Tibial nerve (tissue), 4 donors: ENCODE results near the gene GABPB2. TPM values are rescaled to one million over a fixed set of nuclear protein-coding genes. Genes with fewer than 3 reads are reported as not detected.
A peak's percentile ranks its signal among the peaks of the same experiment; 100 is the strongest.

Experiments
- DNase-seq, 2 donors: peaks; one replicate each; pipeline ENCODE4 v3.0.0-alpha.2; 2019; ENCODE audit warnings: low spot score in 2 of 2
- H3K27ac ChIP-seq, 4 donors: fragments of 200-600 bp; sonication (generic) in 3 of 4; one replicate each; pipeline ENCODE4 v1.5.1; 2017 to 2019; ENCODE audit warnings: mild to moderate bottlenecking in 1 of 4
- H3K27me3 ChIP-seq, 2 donors: fragments of 200-600 bp; sonication (generic) in 1 of 2; one replicate each; pipeline versions ENCODE4 v1.5.1 to v1.6.0; 2017 to 2019
- H3K36me3 ChIP-seq, 3 donors: fragments of 200-600 bp; sonication (generic); one replicate each; pipeline ENCODE4 v1.5.1; 2018 to 2019
- H3K4me1 ChIP-seq, 4 donors: fragments of 200-600 bp; sonication (generic) in 3 of 4; one replicate each; pipeline ENCODE4 v1.5.1; 2017 to 2019
- H3K4me3 ChIP-seq, 4 donors: fragments of 200-600 bp; sonication (generic) in 3 of 4; one replicate each; pipeline ENCODE4 v1.5.1; 2017 to 2019; ENCODE audit warnings: mild to moderate bottlenecking in 1 of 4, moderate library complexity in 1 of 4
- H3K9me3 ChIP-seq, 4 donors: fragments of 200-600 bp; sonication (generic) in 3 of 4; one replicate each; pipeline ENCODE4 v1.5.1; 2017 to 2019
- CTCF ChIP-seq, 5 experiments: fragments of 200-600 bp in 3 of 5; fragments of 450-650 bp in 2 of 5; sonication (generic) in 3 of 5; IDR thresholded peaks; one replicate each; pipeline ENCODE4 v1.5.1; 2016 to 2019; ENCODE audit warnings: antibody characterized with exemption in 5 of 5, mild to moderate bottlenecking in 3 of 5, moderate library complexity in 2 of 5
- EP300 ChIP-seq, 2 donors: sonication (generic); formaldehyde crosslinking; IDR thresholded peaks; one replicate each; pipeline ENCODE4 v1.6.1; 2017; ENCODE audit warnings: antibody characterized with exemption in 2 of 2, mild to moderate bottlenecking in 1 of 2
- POLR2A ChIP-seq, 2 donors: fragments of 450-650 bp; IDR thresholded peaks; one replicate each; pipeline ENCODE4 v1.6.1; 2017; ENCODE audit warnings: antibody characterized with exemption in 2 of 2, mild to moderate bottlenecking in 2 of 2, moderate library complexity in 2 of 2
- WGBS, 2 donors: methylation state at CpG; one replicate each; pipeline ENCODE4 v1.1.5; 2018; 5-methylcytosine and 5-hydroxymethylcytosine counted together
- total RNA-seq, 4 donors: library from RNA; depleted of rRNA; stranded (reverse); fragments of >200 nt; gene quantifications; one replicate each; pipeline ENCODE4 v1.1.0, GENCODE V29; 2016

GABPB2 gene
- total RNA-seq, 4 donors from 2014 or later = 17.4 to 43.1 (median 22.3) TPM

- no peaks in the 10 kb centered on the region for H3K27me3 ChIP-seq
- H3K4me1 ChIP-seq = peaks cover 0 to 38% (median 18%) of the 10 kb centered on the region in 4 donors
- DNase-seq = no peak
- no peak for TF ChIP-seq POLR2A (IDR thresholded peaks at IDR 0.05)
- TF ChIP-seq EP300 (IDR thresholded peaks at IDR 0.05) = no peak
- TF ChIP-seq CTCF (IDR thresholded peaks at IDR 0.05) = no peak
- H3K9me3 ChIP-seq = no peaks in the 10 kb centered on the region
- peaks cover 0 to 27% (median 0%) of the 10 kb centered on the region in 3 donors for H3K36me3 ChIP-seq
- peak overlapping the region in 2 of 4 donors; percentile 34 to 90 for H3K27ac ChIP-seq
- H3K4me3 ChIP-seq = no peak overlapping the region
- 40 to 58% methylated on average over 5 of the region's 5 CpGs for WGBS, 2 donors
Observed at GRCh38 chr1:151143986-151144385, 73.4 kb downstream of the GABPB2 start.

GRCh38 chr1:151144474-151145303 lies 74.1 kb downstream of the GABPB2 start:
- Histone ChIP-seq H3K27ac (peak overlapping the region in 3 of 4 donors; percentile 63 to 90 (median 78)), H3K4me1 (peaks cover 0 to 38% (median 18%) of the 10 kb centered on the region in 4 donors), H3K27me3 (no peaks in the 10 kb centered on the region), H3K4me3 (peak overlapping the region; percentile 58 to 86 (median 72)), H3K9me3 (no peaks in the 10 kb centered on the region), H3K36me3 (peaks cover 0 to 20% (median 0%) of the 10 kb centered on the region in 3 donors)
- WGBS, 2 donors = 65 to 66% methylated on average over 7 of the region's 7 CpGs
- DNase-seq = no peak
- no peak for TF ChIP-seq EP300 (IDR thresholded peaks at IDR 0.05)
- no peak for TF ChIP-seq POLR2A (IDR thresholded peaks at IDR 0.05)
- TF ChIP-seq CTCF (IDR thresholded peaks at IDR 0.05) = no peak

- peaks cover 0 to 38% (median 18%) of the 10 kb centered on the region in 4 donors for H3K4me1 ChIP-seq
- WGBS, 2 donors = 16 to 24% methylated on average over 26 to 34 of the region's 43 CpGs
- H3K27me3 ChIP-seq = no peaks in the 10 kb centered on the region
- H3K9me3 ChIP-seq = no peaks in the 10 kb centered on the region
- H3K27ac ChIP-seq = peak overlapping the region in 3 of 4 donors; percentile 63 to 90 (median 78)
- DNase-seq = peak in 1 of 2 donors; percentile 26
- peaks cover 0 to 12% (median 0%) of the 10 kb centered on the region in 3 donors for H3K36me3 ChIP-seq
- no peak for TF ChIP-seq POLR2A (IDR thresholded peaks at IDR 0.05)
- no peak for TF ChIP-seq CTCF (IDR thresholded peaks at IDR 0.05)
- TF ChIP-seq EP300 (IDR thresholded peaks at IDR 0.05) = no peak
- H3K4me3 ChIP-seq = peak overlapping the region; percentile 58 to 86 (median 72)
Observed at GRCh38 chr1:151145304-151146071, 74.9 kb downstream of the GABPB2 start.

GRCh38 chr1:151146072-151146411 lies 75.5 kb downstream of the GABPB2 start:
- peak overlapping the region; percentile 58 to 86 (median 72) for H3K4me3 ChIP-seq
- no peak for DNase-seq
- H3K27ac ChIP-seq = peak overlapping the region; percentile 37 to 90 (median 70)
- peaks cover 0 to 38% (median 18%) of the 10 kb centered on the region in 4 donors for H3K4me1 ChIP-seq
- TF ChIP-seq POLR2A (IDR thresholded peaks at IDR 0.05) (no peak), CTCF (IDR thresholded peaks at IDR 0.05) (no peak), EP300 (IDR thresholded peaks at IDR 0.05) (no peak)
- H3K27me3 ChIP-seq = no peaks in the 10 kb centered on the region
- no peaks in the 10 kb centered on the region for H3K9me3 ChIP-seq
- peaks cover 0 to 12% (median 0%) of the 10 kb centered on the region in 3 donors for H3K36me3 ChIP-seq
- WGBS, 2 donors = 0 to 1% methylated on average over 19 to 22 of the region's 26 CpGs
